ENCODE results near the gene PPM1E. TPM values are rescaled to one million over a fixed set of nuclear protein-coding genes. Genes with fewer than 3 reads are reported as not detected.
A peak's percentile ranks its signal among the peaks of the same experiment; 100 is the strongest.

Gene PPM1E
- total and polyA plus RNA-seq, 2 experiments from 2014 or later: 0.42 to 0.77 TPM

DNA sequence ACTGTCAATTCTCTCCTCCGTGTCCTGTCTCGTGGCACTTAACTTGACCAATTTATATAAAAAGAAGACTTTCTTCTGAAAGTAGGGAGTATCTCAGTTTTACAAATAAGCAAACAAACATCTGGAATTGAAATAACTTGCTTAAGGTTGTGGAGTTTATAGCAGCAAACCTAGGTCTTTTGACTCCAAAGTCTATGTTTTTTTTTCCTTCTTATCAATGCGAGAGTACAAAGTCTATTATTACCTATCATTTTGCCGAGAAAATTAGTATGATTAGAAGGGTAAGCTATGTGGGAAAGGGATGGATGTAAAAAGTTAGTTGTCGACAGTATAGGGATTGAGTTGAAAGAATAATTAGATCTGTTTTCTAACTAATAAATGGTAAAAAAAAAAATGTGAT is 50.4 kb downstream of the PPM1E start:
- no peaks in the 10 kb centered on the region for H3K4me1 ChIP-seq (ENCODE audit: insufficient read depth)
- H3K27me3 ChIP-seq: no peaks in the 10 kb centered on the region
- H2AFZ ChIP-seq: no peak overlapping the region
- peak; percentile 5 for DNase-seq (ENCODE audit: low spot score)
- no peak overlapping the region for H3K27ac ChIP-seq
- H4K20me1 ChIP-seq (ENCODE audit: insufficient read depth, poor library complexity, severe bottlenecking): no peaks in the 10 kb centered on the region
- H3K4me3 ChIP-seq: no peak overlapping the region
- H3K79me2 ChIP-seq: no peaks in the 10 kb centered on the region
- no peaks in the 10 kb centered on the region for H3K9me3 ChIP-seq (ENCODE audit: low read depth)
- TF ChIP-seq EZH2 (IDR thresholded peaks at IDR 0.05; ENCODE audit: borderline replicate concordance): no peak
- TF ChIP-seq CTCF (IDR thresholded peaks at IDR 0.05; ENCODE audit: poor library complexity): no peak
- no peak for TF ChIP-seq EZH2phosphoT487 (IDR thresholded peaks at IDR 0.05; ENCODE audit: low read depth, severe bottlenecking, unreplicated experiment)
- no peaks in the 10 kb centered on the region for H3K9me2 ChIP-seq (replicated peaks; ENCODE audit: insufficient read depth)
- H3K36me3 ChIP-seq (replicated peaks; ENCODE audit: insufficient read depth, low read depth): no peaks in the 10 kb centered on the region
- WGBS (ENCODE audit: low lambda C conversion rate, missing lambda C conversion rate): 80% methylated on average over 5 of the region's 5 CpGs
- peak overlapping the region; percentile 41 for H3K4me2 ChIP-seq

DNA sequence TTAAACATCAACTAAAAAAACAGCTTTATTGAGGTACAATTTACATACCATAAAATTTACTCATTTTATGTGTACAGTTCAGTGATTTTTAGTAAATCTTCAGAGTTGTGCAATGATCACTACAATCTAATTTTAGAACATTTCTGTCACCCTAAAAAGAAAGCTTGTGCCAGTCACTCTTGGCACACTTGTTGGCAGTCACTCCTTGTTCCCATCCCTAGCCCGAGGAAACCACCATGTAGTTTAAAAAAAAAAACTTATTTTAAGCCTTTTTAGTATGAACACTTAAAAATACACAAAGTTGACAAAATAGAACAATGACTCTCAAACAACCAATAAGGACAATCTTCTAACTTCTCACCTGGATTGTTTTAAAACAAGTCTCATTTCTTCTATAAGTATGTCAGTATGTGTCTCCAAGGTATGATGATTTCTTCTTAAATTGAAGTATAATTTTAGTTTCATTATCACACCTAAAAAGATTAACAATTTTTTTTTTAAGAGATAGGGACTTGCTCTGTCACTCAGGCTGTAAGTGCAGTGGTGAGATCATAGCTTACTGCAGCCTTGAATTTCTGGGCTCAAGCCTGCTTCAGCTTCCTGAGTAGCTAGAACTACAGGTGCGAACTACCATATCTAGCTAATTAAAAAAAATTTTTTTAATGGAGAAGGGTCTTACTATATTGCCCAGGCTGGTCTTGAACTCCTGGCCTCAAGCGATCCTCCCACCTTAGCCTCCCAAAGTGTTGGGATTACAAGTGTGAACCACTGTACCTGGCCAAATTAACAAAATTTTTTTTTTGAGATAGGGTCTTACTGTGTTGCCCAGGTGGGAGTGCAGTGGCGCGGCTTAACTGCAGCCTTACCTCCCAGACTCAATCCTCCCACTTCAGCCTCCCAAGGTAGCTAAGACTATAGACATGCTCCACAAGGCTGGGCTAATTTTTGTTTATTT is 53.2 kb downstream of the PPM1E start:
- H2AFZ ChIP-seq: no peak overlapping the region
- H3K27ac ChIP-seq: no peak overlapping the region
- H3K4me2 ChIP-seq: no peak overlapping the region
- no peak for DNase-seq (ENCODE audit: low spot score)
- H4K20me1 ChIP-seq (ENCODE audit: insufficient read depth, poor library complexity, severe bottlenecking): no peaks in the 10 kb centered on the region
- no peaks in the 10 kb centered on the region for H3K79me2 ChIP-seq
- H3K4me1 ChIP-seq (ENCODE audit: insufficient read depth): no peaks in the 10 kb centered on the region
- TF ChIP-seq EZH2phosphoT487 (IDR thresholded peaks at IDR 0.05; ENCODE audit: low read depth, severe bottlenecking, unreplicated experiment): no peak
- H3K27me3 ChIP-seq: no peaks in the 10 kb centered on the region
- no peaks in the 10 kb centered on the region for H3K36me3 ChIP-seq (replicated peaks; ENCODE audit: insufficient read depth, low read depth)
- no peaks in the 10 kb centered on the region for H3K9me3 ChIP-seq (ENCODE audit: low read depth)
- H3K4me3 ChIP-seq: no peak overlapping the region
- 94% methylated on average over 5 of the region's 5 CpGs for WGBS (ENCODE audit: low lambda C conversion rate, missing lambda C conversion rate)
- no peaks in the 10 kb centered on the region for H3K9me2 ChIP-seq (replicated peaks; ENCODE audit: insufficient read depth)

DNA sequence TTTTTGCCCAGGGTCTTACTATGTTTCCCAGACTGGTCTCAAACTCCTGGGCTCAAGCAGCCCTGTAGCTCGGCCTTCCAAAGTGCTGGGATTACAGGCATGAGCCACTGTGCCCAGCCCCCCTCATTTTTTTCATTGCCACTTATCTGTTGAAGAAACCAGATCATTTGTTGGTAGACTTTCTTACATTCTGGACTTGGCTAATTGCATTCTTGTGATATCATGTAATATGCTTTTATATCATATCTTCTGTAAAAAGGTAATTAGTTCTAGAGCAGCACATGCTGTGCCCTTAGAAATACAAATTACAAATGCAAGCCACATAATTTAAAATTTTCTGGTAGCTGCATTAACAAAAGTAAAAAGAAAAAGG is 53.9 kb downstream of the PPM1E start:
- Histone ChIP-seq H3K79me2 (no peaks in the 10 kb centered on the region), H3K4me2 (no peak overlapping the region), H3K4me1 (ENCODE audit: insufficient read depth) (no peaks in the 10 kb centered on the region), H3K27ac (no peak overlapping the region), H3K9me3 (ENCODE audit: low read depth) (no peaks in the 10 kb centered on the region), H4K20me1 (ENCODE audit: insufficient read depth, poor library complexity, severe bottlenecking) (no peaks in the 10 kb centered on the region), H3K27me3 (no peaks in the 10 kb centered on the region), H3K4me3 (no peak overlapping the region), H3K36me3 (replicated peaks; ENCODE audit: insufficient read depth, low read depth) (no peaks in the 10 kb centered on the region), H2AFZ (no peak overlapping the region), H3K9me2 (replicated peaks; ENCODE audit: insufficient read depth) (no peaks in the 10 kb centered on the region)
- TF ChIP-seq CTCF (IDR thresholded peaks at IDR 0.05; ENCODE audit: poor library complexity) (no peak), EZH2 (IDR thresholded peaks at IDR 0.05; ENCODE audit: borderline replicate concordance) (no peak), EZH2phosphoT487 (IDR thresholded peaks at IDR 0.05; ENCODE audit: low read depth, severe bottlenecking, unreplicated experiment) (no peak)
- no peak for DNase-seq (ENCODE audit: low spot score)
- WGBS (ENCODE audit: low lambda C conversion rate, missing lambda C conversion rate): 72% methylated on average over 1 of the region's 1 CpG

GRCh38 chr17:58811290-58811689 is 55.6 kb downstream of the PPM1E start:
- 96% methylated on average over 3 of the region's 3 CpGs for WGBS (ENCODE audit: low lambda C conversion rate, missing lambda C conversion rate)

More at GRCh38 chr17:58811290-58811689, 55.6 kb downstream of the PPM1E start:
- Histone ChIP-seq H2AFZ (no peak overlapping the region), H3K4me1 (ENCODE audit: insufficient read depth) (no peaks in the 10 kb centered on the region), H3K36me3 (replicated peaks; ENCODE audit: insufficient read depth, low read depth) (no peaks in the 10 kb centered on the region), H3K79me2 (no peaks in the 10 kb centered on the region), H3K4me2 (no peak overlapping the region), H3K27me3 (no peaks in the 10 kb centered on the region), H4K20me1 (ENCODE audit: insufficient read depth, poor library complexity, severe bottlenecking) (no peaks in the 10 kb centered on the region), H3K9me3 (ENCODE audit: low read depth) (no peaks in the 10 kb centered on the region), H3K4me3 (no peak overlapping the region), H3K9me2 (replicated peaks; ENCODE audit: insufficient read depth) (no peaks in the 10 kb centered on the region), H3K27ac (no peak overlapping the region)
- no peak for DNase-seq (ENCODE audit: low spot score)
- TF ChIP-seq EZH2phosphoT487 (IDR thresholded peaks at IDR 0.05; ENCODE audit: low read depth, severe bottlenecking, unreplicated experiment) (no peak), CTCF (IDR thresholded peaks at IDR 0.05; ENCODE audit: poor library complexity) (no peak), EZH2 (IDR thresholded peaks at IDR 0.05; ENCODE audit: borderline replicate concordance) (no peak)
